ENCODE data around the gene SMO. TPM values are rescaled to one million over a fixed set of nuclear protein-coding genes. Genes with fewer than 3 reads are reported as not detected.

Gene SMO
- total RNA-seq, 1 experiment from 2014 or later, result 12.8 TPM

DNA sequence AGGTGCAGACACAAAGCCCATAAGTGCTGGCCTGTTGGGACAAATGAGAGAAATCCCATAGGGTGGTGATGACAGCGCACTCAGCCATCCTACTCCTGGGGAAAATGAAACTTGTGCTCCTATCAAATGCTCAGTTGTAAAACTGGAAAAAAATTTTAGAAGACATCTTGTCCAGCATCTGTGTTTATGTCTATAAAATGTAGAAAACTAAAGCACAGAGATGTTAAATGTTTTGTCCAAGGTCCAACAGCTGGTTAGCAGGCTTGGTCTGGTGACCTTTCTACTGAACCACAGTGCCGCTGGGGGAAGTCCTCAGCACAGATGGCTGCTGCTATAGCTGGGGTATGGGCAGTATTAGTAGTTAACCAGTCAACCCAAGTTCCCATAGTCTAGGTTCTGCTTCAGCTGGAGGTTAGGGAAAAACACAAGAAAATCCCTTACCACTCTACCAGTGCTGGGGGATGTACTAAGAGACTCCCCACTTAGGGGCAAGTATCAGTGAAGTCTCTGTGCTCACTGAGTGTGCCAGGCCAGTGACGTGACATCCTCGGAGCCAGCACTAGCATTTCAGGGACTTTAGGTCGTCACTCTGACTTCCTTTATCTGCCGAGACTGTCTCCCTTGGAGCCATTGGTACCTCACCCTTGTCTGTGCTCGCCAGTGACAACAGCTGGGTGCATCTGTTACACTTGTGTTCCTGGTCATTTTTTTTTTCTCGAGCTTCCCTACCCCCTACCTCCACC, 42.0 kb upstream of the SMO start:
- H4K20me1 ChIP-seq (ENCODE audit: insufficient read depth), result no peaks in the 10 kb centered on the region
- no peaks in the 10 kb centered on the region for H3K9me3 ChIP-seq (ENCODE audit: control insufficient read depth in 1 of 2, insufficient read depth in 1 of 2, low read depth in 1 of 2, low read length in 2 of 2)
- no peak for TF ChIP-seq POLR2A (IDR thresholded peaks at IDR 0.05; ENCODE audit: borderline replicate concordance, extremely low read depth, insufficient read depth, insufficient read length)
- TF ChIP-seq EGR1 (IDR thresholded peaks at IDR 0.05; ENCODE audit: low read depth), result no peak
- no peak for TF ChIP-seq SIN3A (IDR thresholded peaks at IDR 0.05; ENCODE audit: low read depth)
- TF ChIP-seq, protein P1, sequence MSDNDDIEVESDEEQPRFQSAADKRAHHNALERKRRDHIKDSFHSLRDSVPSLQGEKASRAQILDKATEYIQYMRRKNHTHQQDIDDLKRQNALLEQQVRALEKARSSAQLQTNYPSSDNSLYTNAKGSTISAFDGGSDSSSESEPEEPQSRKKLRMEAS (IDR thresholded peaks at IDR 0.05), result no peak
- no peak overlapping the region for H3K27ac ChIP-seq (ENCODE audit: low read depth, low read length)
- H3K4me3 ChIP-seq (replicated peaks in 1 of 2; ENCODE audit: low read depth in 1 of 2, low read length in 2 of 2), result no peak overlapping the region
- no TSS peak for BruUV-seq (replicated peaks)
- no peaks in the 10 kb centered on the region for H3K9me2 ChIP-seq (ENCODE audit: insufficient read depth)
- DNase-seq (ENCODE audit: low read depth, low spot score), result no peak
- ChIA-PET RAD21 (ENCODE audit: low non-redundant PET in 1 of 2, low total read pairs in 2 of 2, uncharacterized antibody in 2 of 2, unreplicated experiment in 2 of 2) (no interaction called here), POLR2A (no interaction called here), CTCF (interaction anchor here (1.3 kb wide), 1 partner anchor 17 kb away, joined by 5 read pairs; no protein-coding TSS in a partner anchor)
- no peaks in the 10 kb centered on the region for H3K79me2 ChIP-seq (ENCODE audit: insufficient read depth, low read length)
- intact Hi-C loops (cut with micrococcal nuclease), result no loop called here
- H3K4me2 ChIP-seq (ENCODE audit: low read length), result no peak overlapping the region
- no peak overlapping the region for H3K9ac ChIP-seq (ENCODE audit: low read length)
- H3K36me3 ChIP-seq (ENCODE audit: control insufficient read depth in 1 of 2, insufficient read depth in 2 of 2, low read length in 2 of 2), result no peaks in the 10 kb centered on the region
- H3K4me1 ChIP-seq (ENCODE audit: control insufficient read depth in 1 of 2, insufficient read depth in 2 of 2, low read length in 2 of 2), result peaks cover 0 to 13% of the 10 kb centered on the region in 2 experiments; a peak in 2 of 4 replicates
- H2AFZ ChIP-seq (ENCODE audit: low read depth, low read length, poor library complexity, severe bottlenecking), result no peak overlapping the region
- no peaks in the 10 kb centered on the region for H3K27me3 ChIP-seq (ENCODE audit: insufficient read depth, low read length)
- no peak for ATAC-seq

DNA sequence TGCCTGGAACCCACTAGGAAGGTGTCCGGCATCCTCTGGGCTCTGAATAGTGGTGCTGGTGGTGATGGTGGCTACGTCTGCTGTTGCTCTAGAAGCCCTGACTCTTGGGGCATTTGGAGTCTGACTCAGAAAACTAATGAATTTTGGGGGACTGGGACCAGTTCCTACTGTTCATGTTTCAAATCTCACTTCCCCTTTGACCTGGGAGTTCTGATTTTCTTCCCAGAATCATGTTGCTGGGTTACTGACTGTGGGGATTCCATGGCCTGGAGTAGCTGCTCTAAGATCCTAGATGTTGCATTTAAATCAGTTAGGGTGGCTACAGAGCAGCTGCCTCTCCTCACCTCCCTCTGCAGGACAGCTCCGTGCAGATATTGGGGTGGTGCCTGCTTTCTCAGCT, 40.7 kb upstream of the SMO start:
- BruUV-seq (replicated peaks), result no TSS peak

More for the DNA sequence above, 40.7 kb upstream of the SMO start:
- Histone ChIP-seq H3K9me2 (ENCODE audit: insufficient read depth) (no peaks in the 10 kb centered on the region), H3K4me3 (replicated peaks in 1 of 2; ENCODE audit: low read depth in 1 of 2, low read length in 2 of 2) (no peak overlapping the region), H3K4me1 (ENCODE audit: control insufficient read depth in 1 of 2, insufficient read depth in 2 of 2, low read length in 2 of 2) (peaks cover 0 to 13% of the 10 kb centered on the region in 2 experiments; a peak in 2 of 4 replicates), H3K4me2 (ENCODE audit: low read length) (no peak overlapping the region), H3K36me3 (ENCODE audit: control insufficient read depth in 1 of 2, insufficient read depth in 2 of 2, low read length in 2 of 2) (no peaks in the 10 kb centered on the region), H3K27ac (ENCODE audit: low read depth, low read length) (no peak overlapping the region), H3K79me2 (ENCODE audit: insufficient read depth, low read length) (no peaks in the 10 kb centered on the region), H3K9me3 (ENCODE audit: control insufficient read depth in 1 of 2, insufficient read depth in 1 of 2, low read depth in 1 of 2, low read length in 2 of 2) (no peaks in the 10 kb centered on the region), H3K9ac (ENCODE audit: low read length) (no peak overlapping the region), H2AFZ (ENCODE audit: low read depth, low read length, poor library complexity, severe bottlenecking) (no peak overlapping the region), H3K27me3 (ENCODE audit: insufficient read depth, low read length) (no peaks in the 10 kb centered on the region), H4K20me1 (ENCODE audit: insufficient read depth) (no peaks in the 10 kb centered on the region)
- ChIA-PET CTCF (interaction anchor here (2.0 kb wide), 1 partner anchor 16 kb away, joined by 11 read pairs; no protein-coding TSS in a partner anchor), RAD21 (ENCODE audit: low non-redundant PET in 1 of 2, low total read pairs in 2 of 2, uncharacterized antibody in 2 of 2, unreplicated experiment in 2 of 2) (no interaction called here), POLR2A (no interaction called here)
- TF ChIP-seq, protein P2, sequence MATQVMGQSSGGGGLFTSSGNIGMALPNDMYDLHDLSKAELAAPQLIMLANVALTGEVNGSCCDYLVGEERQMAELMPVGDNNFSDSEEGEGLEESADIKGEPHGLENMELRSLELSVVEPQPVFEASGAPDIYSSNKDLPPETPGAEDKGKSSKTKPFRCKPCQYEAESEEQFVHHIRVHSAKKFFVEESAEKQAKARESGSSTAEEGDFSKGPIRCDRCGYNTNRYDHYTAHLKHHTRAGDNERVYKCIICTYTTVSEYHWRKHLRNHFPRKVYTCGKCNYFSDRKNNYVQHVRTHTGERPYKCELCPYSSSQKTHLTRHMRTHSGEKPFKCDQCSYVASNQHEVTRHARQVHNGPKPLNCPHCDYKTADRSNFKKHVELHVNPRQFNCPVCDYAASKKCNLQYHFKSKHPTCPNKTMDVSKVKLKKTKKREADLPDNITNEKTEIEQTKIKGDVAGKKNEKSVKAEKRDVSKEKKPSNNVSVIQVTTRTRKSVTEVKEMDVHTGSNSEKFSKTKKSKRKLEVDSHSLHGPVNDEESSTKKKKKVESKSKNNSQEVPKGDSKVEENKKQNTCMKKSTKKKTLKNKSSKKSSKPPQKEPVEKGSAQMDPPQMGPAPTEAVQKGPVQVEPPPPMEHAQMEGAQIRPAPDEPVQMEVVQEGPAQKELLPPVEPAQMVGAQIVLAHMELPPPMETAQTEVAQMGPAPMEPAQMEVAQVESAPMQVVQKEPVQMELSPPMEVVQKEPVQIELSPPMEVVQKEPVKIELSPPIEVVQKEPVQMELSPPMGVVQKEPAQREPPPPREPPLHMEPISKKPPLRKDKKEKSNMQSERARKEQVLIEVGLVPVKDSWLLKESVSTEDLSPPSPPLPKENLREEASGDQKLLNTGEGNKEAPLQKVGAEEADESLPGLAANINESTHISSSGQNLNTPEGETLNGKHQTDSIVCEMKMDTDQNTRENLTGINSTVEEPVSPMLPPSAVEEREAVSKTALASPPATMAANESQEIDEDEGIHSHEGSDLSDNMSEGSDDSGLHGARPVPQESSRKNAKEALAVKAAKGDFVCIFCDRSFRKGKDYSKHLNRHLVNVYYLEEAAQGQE (IDR thresholded peaks at IDR 0.05; ENCODE audit: low read depth), result no peak
- TF ChIP-seq EGR1 (IDR thresholded peaks at IDR 0.05; ENCODE audit: low read depth), result no peak
- no peak for TF ChIP-seq SIN3A (IDR thresholded peaks at IDR 0.05; ENCODE audit: low read depth)
- TF ChIP-seq FOSL1 (IDR thresholded peaks at IDR 0.05; ENCODE audit: low read depth), result no peak
- no peak for TF ChIP-seq POLR2A (IDR thresholded peaks at IDR 0.05; ENCODE audit: borderline replicate concordance, extremely low read depth, insufficient read depth, insufficient read length)
- no peak for ATAC-seq
- no peak for DNase-seq (ENCODE audit: low read depth, low spot score)
- intact Hi-C loops (cut with micrococcal nuclease), result no loop called here
